NB4 (cell line): ENCODE results near the gene MAGEB5.

Experiments used
- DNase-seq: peaks from one replicate; pipeline ENCODE4 v3.0.0; 2010; ENCODE audit warnings: low read depth
- H3K4me3 ChIP-seq: one replicate; pipeline ENCODE4 v1.5.1; 2011; ENCODE audit warnings: mild to moderate bottlenecking, low read depth, low read length, moderate library complexity
- MYC ChIP-seq: IDR thresholded peaks from 2 replicates; pipeline ENCODE4 v1.6.1; 2011; ENCODE audit warnings: low read depth, low read length
- POLR2A ChIP-seq: IDR thresholded peaks from 2 replicates; pipeline ENCODE4 v1.6.1; 2011; ENCODE audit warnings: mild to moderate bottlenecking; ENCODE audit not compliant: insufficient read length; ENCODE audit errors: extremely low read depth
- TF ChIP-seq, protein P1 (sequence below): IDR thresholded peaks from 2 replicates; pipeline ENCODE4 v1.6.1; 2011; ENCODE audit warnings: low read depth, low read length
- TF ChIP-seq, protein P2 (sequence below): IDR thresholded peaks from one replicate; pipeline ENCODE4 v1.5.1; 2012; ENCODE audit warnings: low read depth, low read length

The MAGEB5 gene

GRCh38 chrX:26234177-26234576, 18.2 kb downstream of the MAGEB5 start:
- H3K4me3 ChIP-seq, result no peak overlapping the region
- no peak for DNase-seq
- TF ChIP-seq MYC, result no peak
- TF ChIP-seq, protein P1, sequence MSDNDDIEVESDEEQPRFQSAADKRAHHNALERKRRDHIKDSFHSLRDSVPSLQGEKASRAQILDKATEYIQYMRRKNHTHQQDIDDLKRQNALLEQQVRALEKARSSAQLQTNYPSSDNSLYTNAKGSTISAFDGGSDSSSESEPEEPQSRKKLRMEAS, result no peak
- TF ChIP-seq POLR2A, result no peak
- TF ChIP-seq, protein P2, sequence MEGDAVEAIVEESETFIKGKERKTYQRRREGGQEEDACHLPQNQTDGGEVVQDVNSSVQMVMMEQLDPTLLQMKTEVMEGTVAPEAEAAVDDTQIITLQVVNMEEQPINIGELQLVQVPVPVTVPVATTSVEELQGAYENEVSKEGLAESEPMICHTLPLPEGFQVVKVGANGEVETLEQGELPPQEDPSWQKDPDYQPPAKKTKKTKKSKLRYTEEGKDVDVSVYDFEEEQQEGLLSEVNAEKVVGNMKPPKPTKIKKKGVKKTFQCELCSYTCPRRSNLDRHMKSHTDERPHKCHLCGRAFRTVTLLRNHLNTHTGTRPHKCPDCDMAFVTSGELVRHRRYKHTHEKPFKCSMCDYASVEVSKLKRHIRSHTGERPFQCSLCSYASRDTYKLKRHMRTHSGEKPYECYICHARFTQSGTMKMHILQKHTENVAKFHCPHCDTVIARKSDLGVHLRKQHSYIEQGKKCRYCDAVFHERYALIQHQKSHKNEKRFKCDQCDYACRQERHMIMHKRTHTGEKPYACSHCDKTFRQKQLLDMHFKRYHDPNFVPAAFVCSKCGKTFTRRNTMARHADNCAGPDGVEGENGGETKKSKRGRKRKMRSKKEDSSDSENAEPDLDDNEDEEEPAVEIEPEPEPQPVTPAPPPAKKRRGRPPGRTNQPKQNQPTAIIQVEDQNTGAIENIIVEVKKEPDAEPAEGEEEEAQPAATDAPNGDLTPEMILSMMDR, result no peak

DNA sequence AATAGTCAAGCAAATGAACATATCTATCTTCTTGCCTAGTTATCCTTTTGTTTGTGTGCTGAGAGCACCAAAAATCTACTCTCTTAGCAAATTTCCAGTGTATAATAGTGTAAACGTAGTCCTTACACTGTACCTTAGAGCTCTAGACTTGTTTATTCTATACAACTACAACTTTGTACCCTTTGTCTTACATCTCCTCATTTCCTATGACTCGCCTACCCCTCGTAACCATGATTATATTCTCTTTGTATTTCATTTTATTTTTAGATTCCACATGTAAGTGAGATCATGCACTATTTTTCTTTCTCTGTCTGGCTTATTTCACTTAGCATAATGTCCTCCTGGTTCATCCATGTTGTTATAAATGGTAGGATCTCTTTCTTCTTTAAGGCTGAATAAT, 37.6 kb downstream of the MAGEB5 start:
- no peak overlapping the region for H3K4me3 ChIP-seq
- no peak for DNase-seq
- TF ChIP-seq POLR2A (no peak), MYC (no peak)
- TF ChIP-seq, protein P1, result no peak
- TF ChIP-seq, protein P2, result no peak

DNA sequence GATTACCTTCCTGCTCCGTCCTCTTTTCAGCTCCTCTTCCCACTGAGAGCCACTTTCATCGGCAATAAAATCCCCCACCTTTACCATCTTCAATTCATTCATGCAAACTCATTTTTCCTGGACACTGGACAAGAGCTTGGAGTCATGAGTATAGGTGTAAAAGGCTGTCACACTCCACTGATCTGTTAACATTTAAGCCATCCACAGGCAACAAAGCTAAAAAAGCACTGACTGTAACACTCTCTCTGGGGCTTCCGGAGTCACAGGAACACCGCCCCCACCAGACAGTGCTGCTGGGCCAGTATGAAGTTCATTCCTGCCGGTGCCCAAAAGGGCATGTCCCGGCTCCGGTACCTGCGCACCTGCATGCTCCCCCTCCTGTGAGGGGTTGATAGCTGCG, 38.5 kb downstream of the MAGEB5 start:
- no peak overlapping the region for H3K4me3 ChIP-seq
- DNase-seq, result no peak
- TF ChIP-seq, protein P2, result no peak
- TF ChIP-seq POLR2A, result no peak
- TF ChIP-seq, protein P1, result no peak
- no peak for TF ChIP-seq MYC

GRCh38 chrX:26262121-26262523, 46.2 kb downstream of the MAGEB5 start:
- no peak overlapping the region for H3K4me3 ChIP-seq
- no peak for DNase-seq
- TF ChIP-seq, protein P2, result no peak
- TF ChIP-seq, protein P1, result no peak
- no peak for TF ChIP-seq MYC
- no peak for TF ChIP-seq POLR2A
